Panc1 (cell line): ENCODE measurements around the gene AP3D1. TPM values are rescaled to one million over a fixed set of nuclear protein-coding genes. Genes with fewer than 3 reads are reported as not detected.

Experiments used
- ATAC-seq: fragments of 200-7000 bp; cut with Tn5 transposase; 2 replicates; pipeline ENCODE4 v1.9.1; 2020; ENCODE audit warnings: mild to moderate bottlenecking, moderate library complexity
- BruUV-seq: library from RNA; stranded (reverse); fragments of 400-500 nt; replicated peaks from 2 replicates; lab custom pipeline; 2021; lab: Mats Ljungman, UMichigan
- CTCF ChIA-PET: fragments of 300-600 bp; sonication (Branson Sonifier 250); formaldehyde crosslinking; loops from one replicate; lab custom pipeline; 2022; ENCODE audit warnings: antibody characterized with exemption; lab: Charles Lee
- POLR2A ChIA-PET: fragments of 300-600 bp; sonication (Branson Sonifier 250); formaldehyde crosslinking; loops from one replicate; lab custom pipeline; 2022; ENCODE audit warnings: antibody characterized with exemption; lab: Charles Lee
- DNase-seq: peaks from one replicate; pipeline ENCODE4 v3.0.0-alpha.2; 2010; ENCODE audit warnings: low read depth, low spot score
- H3K27ac ChIP-seq: 2 replicates; pipeline ENCODE4 v1.5.1; 2011; ENCODE audit warnings: mild to moderate bottlenecking, low read length, inconsistent platforms
- H3K27me3 ChIP-seq: fragments of 200-500 bp; sonication (Bioruptor generic); 2 replicates; pipeline ENCODE4 v1.6.0; 2014; ENCODE audit warnings: low read length, inconsistent platforms; ENCODE audit not compliant: control insufficient read depth, insufficient read depth
- H3K36me3 ChIP-seq: fragments of 200-500 bp; sonication (Bioruptor generic); 2 replicates; pipeline ENCODE4 v1.5.1; 2014; ENCODE audit warnings: inconsistent platforms, mild to moderate bottlenecking, low read length, moderate library complexity; ENCODE audit not compliant: control insufficient read depth, insufficient read depth
- H3K4me1 ChIP-seq: 2 replicates; pipeline ENCODE4 v1.5.1; 2011; ENCODE audit warnings: inconsistent platforms, mild to moderate bottlenecking, low read length, moderate library complexity; ENCODE audit not compliant: control insufficient read depth, insufficient read depth
- H3K4me3 ChIP-seq, 2 experiments: 2 replicates each; pipeline ENCODE4 v1.5.1; 2011 to 2012; ENCODE audit warnings: low read depth in 2 of 2, low read length in 2 of 2, mild to moderate bottlenecking in 2 of 2, inconsistent platforms in 1 of 2, moderate library complexity in 1 of 2
- H3K9me3 ChIP-seq: fragments of 200-500 bp; sonication (Bioruptor generic); 2 replicates; pipeline ENCODE4 v1.5.1; 2014; ENCODE audit warnings: low read depth, mild to moderate bottlenecking, inconsistent platforms, low read length, moderate library complexity; ENCODE audit not compliant: control insufficient read depth, insufficient read depth
- POLR2AphosphoS5 ChIP-seq: IDR thresholded peaks from 2 replicates; pipeline ENCODE4 v1.6.1; 2012; ENCODE audit warnings: mild to moderate bottlenecking, low read depth, low read length, moderate library complexity
- SIN3A ChIP-seq: IDR thresholded peaks from 2 replicates; pipeline ENCODE4 v1.6.1; 2012; ENCODE audit warnings: low read depth, mild to moderate bottlenecking, low read length, moderate library complexity, borderline replicate concordance; ENCODE audit not compliant: insufficient read depth
- TCF7L2 ChIP-seq: IDR thresholded peaks from 2 replicates; pipeline ENCODE4 v1.6.1; 2011; ENCODE audit warnings: mild to moderate bottlenecking, low read depth, low read length, inconsistent platforms
- in situ Hi-C: cut with HindIII; loops from 2 replicates; pipeline ENCODE4 v1.10.0; 2016; ENCODE audit warnings: low sequenced_read_pairs, low pct_unique_long_range_greater_than_20kb
- intact Hi-C: fragments of 100-400 bp; cut with micrococcal nuclease; formaldehyde crosslinking; loops from one replicate; pipeline ENCODE4 v1.10.0; 2022; ENCODE audit not compliant: unreplicated experiment
- total RNA-seq: library from RNA; stranded (reverse); gene quantifications from one replicate; pipeline ENCODE4 v1.2.1, GENCODE V29; 2021; ENCODE audit not compliant: unreplicated experiment
- TF ChIP-seq, protein P1 (sequence below): fragments of 450-650 bp; IDR thresholded peaks from 2 replicates; pipeline ENCODE4 v1.5.1; 2017; ENCODE audit warnings: mild to moderate bottlenecking
- TF ChIP-seq, protein P2 (sequence below), 2 experiments: IDR thresholded peaks; 2 replicates each; pipeline ENCODE4 v1.6.1; 2011 to 2012; ENCODE audit warnings: low read depth in 2 of 2, control low read depth in 1 of 2, low read length in 1 of 2, mild to moderate bottlenecking in 1 of 2, moderate library complexity in 1 of 2; ENCODE audit not compliant: insufficient read depth in 1 of 2

AP3D1 gene
- total RNA-seq, 1 experiment from 2014 or later, result 167 TPM

- ATAC-seq (no peak), DNase-seq (no peak)
- no TSS peak for BruUV-seq
- no peaks in the 10 kb centered on the region for H3K9me3 ChIP-seq
- in situ Hi-C loops (no loop called here), intact Hi-C loops (no loop called here)
- H3K27ac ChIP-seq, result no peak overlapping the region
- no peaks in the 10 kb centered on the region for H3K4me1 ChIP-seq
- H3K27me3 ChIP-seq, result no peaks in the 10 kb centered on the region
- TF ChIP-seq, protein P1, sequence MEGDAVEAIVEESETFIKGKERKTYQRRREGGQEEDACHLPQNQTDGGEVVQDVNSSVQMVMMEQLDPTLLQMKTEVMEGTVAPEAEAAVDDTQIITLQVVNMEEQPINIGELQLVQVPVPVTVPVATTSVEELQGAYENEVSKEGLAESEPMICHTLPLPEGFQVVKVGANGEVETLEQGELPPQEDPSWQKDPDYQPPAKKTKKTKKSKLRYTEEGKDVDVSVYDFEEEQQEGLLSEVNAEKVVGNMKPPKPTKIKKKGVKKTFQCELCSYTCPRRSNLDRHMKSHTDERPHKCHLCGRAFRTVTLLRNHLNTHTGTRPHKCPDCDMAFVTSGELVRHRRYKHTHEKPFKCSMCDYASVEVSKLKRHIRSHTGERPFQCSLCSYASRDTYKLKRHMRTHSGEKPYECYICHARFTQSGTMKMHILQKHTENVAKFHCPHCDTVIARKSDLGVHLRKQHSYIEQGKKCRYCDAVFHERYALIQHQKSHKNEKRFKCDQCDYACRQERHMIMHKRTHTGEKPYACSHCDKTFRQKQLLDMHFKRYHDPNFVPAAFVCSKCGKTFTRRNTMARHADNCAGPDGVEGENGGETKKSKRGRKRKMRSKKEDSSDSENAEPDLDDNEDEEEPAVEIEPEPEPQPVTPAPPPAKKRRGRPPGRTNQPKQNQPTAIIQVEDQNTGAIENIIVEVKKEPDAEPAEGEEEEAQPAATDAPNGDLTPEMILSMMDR, result no peak
- no peak for TF ChIP-seq TCF7L2
- TF ChIP-seq, protein P2, sequence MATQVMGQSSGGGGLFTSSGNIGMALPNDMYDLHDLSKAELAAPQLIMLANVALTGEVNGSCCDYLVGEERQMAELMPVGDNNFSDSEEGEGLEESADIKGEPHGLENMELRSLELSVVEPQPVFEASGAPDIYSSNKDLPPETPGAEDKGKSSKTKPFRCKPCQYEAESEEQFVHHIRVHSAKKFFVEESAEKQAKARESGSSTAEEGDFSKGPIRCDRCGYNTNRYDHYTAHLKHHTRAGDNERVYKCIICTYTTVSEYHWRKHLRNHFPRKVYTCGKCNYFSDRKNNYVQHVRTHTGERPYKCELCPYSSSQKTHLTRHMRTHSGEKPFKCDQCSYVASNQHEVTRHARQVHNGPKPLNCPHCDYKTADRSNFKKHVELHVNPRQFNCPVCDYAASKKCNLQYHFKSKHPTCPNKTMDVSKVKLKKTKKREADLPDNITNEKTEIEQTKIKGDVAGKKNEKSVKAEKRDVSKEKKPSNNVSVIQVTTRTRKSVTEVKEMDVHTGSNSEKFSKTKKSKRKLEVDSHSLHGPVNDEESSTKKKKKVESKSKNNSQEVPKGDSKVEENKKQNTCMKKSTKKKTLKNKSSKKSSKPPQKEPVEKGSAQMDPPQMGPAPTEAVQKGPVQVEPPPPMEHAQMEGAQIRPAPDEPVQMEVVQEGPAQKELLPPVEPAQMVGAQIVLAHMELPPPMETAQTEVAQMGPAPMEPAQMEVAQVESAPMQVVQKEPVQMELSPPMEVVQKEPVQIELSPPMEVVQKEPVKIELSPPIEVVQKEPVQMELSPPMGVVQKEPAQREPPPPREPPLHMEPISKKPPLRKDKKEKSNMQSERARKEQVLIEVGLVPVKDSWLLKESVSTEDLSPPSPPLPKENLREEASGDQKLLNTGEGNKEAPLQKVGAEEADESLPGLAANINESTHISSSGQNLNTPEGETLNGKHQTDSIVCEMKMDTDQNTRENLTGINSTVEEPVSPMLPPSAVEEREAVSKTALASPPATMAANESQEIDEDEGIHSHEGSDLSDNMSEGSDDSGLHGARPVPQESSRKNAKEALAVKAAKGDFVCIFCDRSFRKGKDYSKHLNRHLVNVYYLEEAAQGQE (IDR thresholded peaks at IDR 0.05; ENCODE audit: insufficient read depth in 1 of 2, low read depth in 2 of 2, low read length in 1 of 2), result no peak
- no peaks in the 10 kb centered on the region for H3K36me3 ChIP-seq
- ChIA-PET CTCF (no interaction called here), POLR2A (no interaction called here)
- H3K4me3 ChIP-seq, result no peak overlapping the region
Measured at GRCh38 chr19:2179095-2179494, 27.7 kb upstream of the AP3D1 start.

- ChIA-PET POLR2A (no interaction called here), CTCF (no interaction called here)
- H3K4me1 ChIP-seq, result peaks cover 6% of the 10 kb centered on the region
- H3K27ac ChIP-seq, result no peak overlapping the region
- ATAC-seq (0 out of 2 replicates have a peak, but pooled peaks have one; percentile 48), DNase-seq (no peak)
- intact Hi-C loops, result no loop called here
- in situ Hi-C loops, result no loop called here
- H3K27me3 ChIP-seq, result no peaks in the 10 kb centered on the region
- H3K9me3 ChIP-seq, result no peaks in the 10 kb centered on the region
- no peaks in the 10 kb centered on the region for H3K36me3 ChIP-seq
- no peak overlapping the region for H3K4me3 ChIP-seq
- TF ChIP-seq TCF7L2 (no peak), POLR2AphosphoS5 (no peak), SIN3A (no peak)
- TF ChIP-seq, protein P2 (IDR thresholded peaks at IDR 0.05; ENCODE audit: insufficient read depth in 1 of 2, low read depth in 2 of 2, low read length in 1 of 2), result no peak
- TF ChIP-seq, protein P1, result no peak
- BruUV-seq, result no TSS peak
Measured at GRCh38 chr19:2176337-2176994, 25.1 kb upstream of the AP3D1 start.
